H9 (cell line): ENCODE data around the gene EAF2. TPM values are rescaled to one million over a fixed set of nuclear protein-coding genes. Genes with fewer than 3 reads are reported as not detected.

Source experiments
- DNase-seq: peaks from one replicate; pipeline ENCODE4 v3.0.0-alpha.2; 2017
- H2AFZ ChIP-seq: one replicate; pipeline ENCODE4 v1.6.1; 2013; ENCODE audit warnings: mild to moderate bottlenecking, low read length, control low read depth, moderate library complexity
- H2AK5ac ChIP-seq: 2 replicates; pipeline ENCODE4 v1.6.1; 2013; ENCODE audit warnings: low read length, control low read depth, mixed read lengths; ENCODE audit not compliant: insufficient read length
- H2BK120ac ChIP-seq: one replicate; pipeline ENCODE4 v1.6.1; 2013; ENCODE audit warnings: low read depth, mild to moderate bottlenecking, low read length, control low read depth, inconsistent platforms; ENCODE audit not compliant: poor library complexity, severe bottlenecking
- H2BK12ac ChIP-seq: 2 replicates; pipeline ENCODE4 v1.6.1; 2013; ENCODE audit warnings: low read length, control low read depth, mixed read lengths, low read depth; ENCODE audit not compliant: insufficient read length
- H2BK15ac ChIP-seq: 2 replicates; pipeline ENCODE4 v1.6.1; 2013; ENCODE audit warnings: low read depth, low read length, control low read depth
- H2BK20ac ChIP-seq: one replicate; pipeline ENCODE4 v1.6.1; 2013; ENCODE audit warnings: low read depth, mild to moderate bottlenecking, low read length, control low read depth, inconsistent platforms; ENCODE audit not compliant: poor library complexity, severe bottlenecking
- H2BK5ac ChIP-seq: 2 replicates; pipeline ENCODE4 v1.6.1; 2013; ENCODE audit warnings: low read length, control low read depth, mixed read lengths; ENCODE audit not compliant: insufficient read length
- H3K14ac ChIP-seq: 2 replicates; pipeline ENCODE4 v1.6.1; 2013; ENCODE audit warnings: low read length, control low read depth; ENCODE audit not compliant: insufficient read depth
- H3K18ac ChIP-seq: 2 replicates; pipeline ENCODE4 v1.6.1; 2013; ENCODE audit warnings: low read depth, mild to moderate bottlenecking, mixed read lengths, low read length, control low read depth; ENCODE audit not compliant: insufficient read length
- H3K23ac ChIP-seq: 2 replicates; pipeline ENCODE4 v1.6.1; 2013; ENCODE audit warnings: low read length, control low read depth, mixed read lengths, low read depth; ENCODE audit not compliant: insufficient read length
- H3K23me2 ChIP-seq: 2 replicates; pipeline ENCODE4 v1.6.1; 2013; ENCODE audit warnings: low read depth, mild to moderate bottlenecking, mixed read lengths, low read length, control low read depth; ENCODE audit not compliant: insufficient read length, poor library complexity, severe bottlenecking
- H3K27ac ChIP-seq: 2 replicates; pipeline ENCODE4 v1.5.1; 2013; ENCODE audit warnings: low read length, control low read depth, mixed read lengths, low read depth; ENCODE audit not compliant: insufficient read length
- H3K27me3 ChIP-seq: 2 replicates; pipeline ENCODE4 v1.6.1; 2013; ENCODE audit warnings: low read length, control low read depth, inconsistent platforms; ENCODE audit not compliant: insufficient read depth
- H3K4ac ChIP-seq: 2 replicates; pipeline ENCODE4 v1.6.1; 2013; ENCODE audit warnings: low read depth, mild to moderate bottlenecking, control low read depth, inconsistent platforms, low read length, moderate library complexity
- H3K4me1 ChIP-seq: 2 replicates; pipeline ENCODE4 v1.6.1; 2013; ENCODE audit warnings: low read length, control low read depth, inconsistent platforms; ENCODE audit not compliant: insufficient read depth
- H3K4me2 ChIP-seq: 2 replicates; pipeline ENCODE4 v1.6.1; 2013; ENCODE audit warnings: low read length, control low read depth, mixed read lengths; ENCODE audit not compliant: insufficient read length, insufficient read depth
- H3K56ac ChIP-seq: 2 replicates; pipeline ENCODE4 v1.6.1; 2013; ENCODE audit warnings: low read depth, mild to moderate bottlenecking, mixed read lengths, low read length, control low read depth; ENCODE audit not compliant: insufficient read length
- H3K79me1 ChIP-seq: 2 replicates; pipeline ENCODE4 v1.6.1; 2013; ENCODE audit warnings: low read depth, mild to moderate bottlenecking, moderate library complexity, low read length, control low read depth, inconsistent platforms; ENCODE audit not compliant: insufficient read depth, poor library complexity, severe bottlenecking
- H3K79me2 ChIP-seq: 2 replicates; pipeline ENCODE4 v1.6.1; 2013; ENCODE audit warnings: low read length, control low read depth, inconsistent platforms; ENCODE audit not compliant: insufficient read depth
- H3K9ac ChIP-seq: 2 replicates; pipeline ENCODE4 v1.6.1; 2013; ENCODE audit warnings: low read length, control low read depth, mixed read lengths; ENCODE audit not compliant: insufficient read length; ENCODE audit errors: extremely low read depth
- H3K9me3 ChIP-seq: one replicate; pipeline ENCODE4 v1.6.1; 2013; ENCODE audit warnings: low read depth, low read length, inconsistent platforms; ENCODE audit not compliant: control insufficient read depth
- H3T11ph ChIP-seq: one replicate; pipeline ENCODE4 v1.6.1; 2013; ENCODE audit warnings: mild to moderate bottlenecking, low read length, control low read depth, inconsistent platforms
- H4K20me1 ChIP-seq: one replicate; pipeline ENCODE4 v1.6.1; 2013; ENCODE audit not compliant: control insufficient read depth, insufficient read length, insufficient read depth
- H4K5ac ChIP-seq: 2 replicates; pipeline ENCODE4 v1.6.1; 2013; ENCODE audit warnings: low read depth, mild to moderate bottlenecking, mixed read lengths, low read length, control low read depth; ENCODE audit not compliant: insufficient read length
- H4K8ac ChIP-seq: replicated peaks from 2 replicates; pipeline ENCODE4 v1.6.1; 2013; ENCODE audit warnings: low read length, control low read depth, mixed read lengths, low read depth; ENCODE audit not compliant: insufficient read length
- H4K91ac ChIP-seq: 2 replicates; pipeline ENCODE4 v1.6.1; 2013; ENCODE audit warnings: low read depth, mild to moderate bottlenecking, moderate library complexity, mixed read lengths, low read length, control low read depth; ENCODE audit not compliant: insufficient read length
- H3K27ac Mint-ChIP-seq, 3 experiments: 2 replicates in 2 of 3; 3 replicates in 1 of 3; pipeline ENCODE4 v1.8.0; 2020 to 2021; ENCODE audit warnings: mixed read lengths in 3 of 3, mild to moderate bottlenecking in 1 of 3, moderate library complexity in 1 of 3
- H3K27me3 Mint-ChIP-seq: 2 replicates; pipeline ENCODE4 v1.8.0; 2021; ENCODE audit warnings: low read depth, mild to moderate bottlenecking, moderate library complexity, mixed read lengths
- H3K36me3 Mint-ChIP-seq, 3 experiments: 2 replicates in 2 of 3; 3 replicates in 1 of 3; pipeline ENCODE4 v1.8.0; 2020 to 2021; ENCODE audit warnings: low read depth in 3 of 3, mixed read lengths in 3 of 3; ENCODE audit not compliant: insufficient read depth in 1 of 3
- H3K4me1 Mint-ChIP-seq, 2 experiments: 2 replicates each; pipeline ENCODE4 v1.8.0; 2020; ENCODE audit warnings: mixed read lengths in 2 of 2
- H3K4me3 Mint-ChIP-seq, 2 experiments: 2 replicates in 1 of 2; 3 replicates in 1 of 2; pipeline ENCODE4 v1.8.0; 2020 to 2021; ENCODE audit warnings: mild to moderate bottlenecking in 2 of 2, mixed read lengths in 2 of 2, moderate library complexity in 1 of 2
- H3K9me3 Mint-ChIP-seq, 2 experiments: 2 replicates in 1 of 2; 3 replicates in 1 of 2; pipeline ENCODE4 v1.8.0; 2020; ENCODE audit warnings: mild to moderate bottlenecking in 2 of 2, mixed read lengths in 2 of 2, moderate library complexity in 1 of 2
- WGBS: extraction: QIAGEN DNeasy Blood & Tissue Kit; methylation state at CpG from one replicate; pipeline ENCODE4 v1.1.7; 2013; ENCODE audit warnings: missing lambda C conversion rate, low lambda C conversion rate, mixed read lengths; ENCODE audit not compliant: insufficient read length; ENCODE audit errors: extremely low coverage; 5-methylcytosine and 5-hydroxymethylcytosine counted together
- total RNA-seq: library from RNA; stranded (reverse); gene quantifications from 2 replicates; pipeline ENCODE4 v1.2.1, GENCODE V29; 2021
- TF ChIP-seq, protein P1 (sequence below): fragments of 200-600 bp; sonication (generic); conservative IDR thresholded peaks from 3 replicates; pipeline ENCODE4 v1.8.0; 2021; ENCODE audit warnings: antibody characterized with exemption, mild to moderate bottlenecking

Gene EAF2
- total RNA-seq, 1 experiment from 2014 or later, result 4.3 TPM

DNA sequence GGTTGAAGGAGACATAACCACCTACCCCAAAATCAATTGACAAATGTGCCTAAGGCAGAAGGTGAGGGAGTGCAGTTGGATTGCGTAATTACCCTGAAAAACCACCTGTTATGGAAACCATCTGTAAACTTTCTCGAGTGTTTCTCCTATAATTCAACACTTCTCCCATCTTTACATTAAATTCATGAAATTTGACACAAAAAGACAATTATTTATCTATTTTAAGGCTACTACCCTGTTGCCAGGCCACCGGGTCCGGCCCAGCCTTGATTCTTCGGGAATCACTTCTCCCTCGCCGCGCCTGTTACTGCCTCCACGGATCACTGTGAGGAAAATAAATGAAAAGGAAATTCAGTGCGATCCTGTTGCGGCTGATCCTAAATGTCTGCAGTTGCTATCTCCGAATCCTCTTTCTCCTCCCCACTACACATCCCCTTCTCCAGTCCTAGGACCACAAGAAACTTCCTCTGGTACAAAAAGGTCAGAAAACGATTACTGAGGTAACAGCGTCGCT is 795 bp upstream of the EAF2 start:
- Histone ChIP-seq H4K8ac (no peak overlapping the region), H3K23ac (no peak overlapping the region), H3K56ac (no peak overlapping the region), H3K23me2 (peaks cover 6% of the 10 kb centered on the region), H3K4ac (no peak overlapping the region), H3K9me3 (no peaks in the 10 kb centered on the region), H3K18ac (peak overlapping the region; percentile 32), H2BK12ac (no peak overlapping the region), H2BK20ac (no peak overlapping the region), H3K9ac (peak overlapping the region; percentile 92), H3K4me1 (peaks cover 2% of the 10 kb centered on the region; the same call in 1 of the 2 replicates), H2BK15ac (no peak overlapping the region), H3K27me3 (no peaks in the 10 kb centered on the region), H2AK5ac (no peak overlapping the region), H3K79me2 (peaks cover 3% of the 10 kb centered on the region; the same call in 1 of the 2 replicates), H4K5ac (no peak overlapping the region), H2BK120ac (no peak overlapping the region), H4K91ac (no peak overlapping the region), H2BK5ac (no peak overlapping the region), H2AFZ (peak overlapping the region; percentile 42), H3K27ac (no peak overlapping the region), H3K14ac (peak overlapping the region; percentile 67; the same call in 1 of the 2 replicates), H3K79me1 (peaks cover 6% of the 10 kb centered on the region), H3K4me2 (peak overlapping the region; percentile 91), H3T11ph (no peak overlapping the region), H4K20me1 (no peaks in the 10 kb centered on the region)
- peak overlapping the region; percentile 42 to 96 (median 68); a peak in 4 of 7 replicates for H3K27ac Mint-ChIP-seq
- peak overlapping the region; percentile 95 for H3K4me3 Mint-ChIP-seq
- no peaks in the 10 kb centered on the region for H3K9me3 Mint-ChIP-seq
- no peak for DNase-seq
- WGBS, result no CpG with 5 or more reads among the region's 15 CpGs
- peaks cover 14% of the 10 kb centered on the region for H3K27me3 Mint-ChIP-seq
- TF ChIP-seq, protein P1, sequence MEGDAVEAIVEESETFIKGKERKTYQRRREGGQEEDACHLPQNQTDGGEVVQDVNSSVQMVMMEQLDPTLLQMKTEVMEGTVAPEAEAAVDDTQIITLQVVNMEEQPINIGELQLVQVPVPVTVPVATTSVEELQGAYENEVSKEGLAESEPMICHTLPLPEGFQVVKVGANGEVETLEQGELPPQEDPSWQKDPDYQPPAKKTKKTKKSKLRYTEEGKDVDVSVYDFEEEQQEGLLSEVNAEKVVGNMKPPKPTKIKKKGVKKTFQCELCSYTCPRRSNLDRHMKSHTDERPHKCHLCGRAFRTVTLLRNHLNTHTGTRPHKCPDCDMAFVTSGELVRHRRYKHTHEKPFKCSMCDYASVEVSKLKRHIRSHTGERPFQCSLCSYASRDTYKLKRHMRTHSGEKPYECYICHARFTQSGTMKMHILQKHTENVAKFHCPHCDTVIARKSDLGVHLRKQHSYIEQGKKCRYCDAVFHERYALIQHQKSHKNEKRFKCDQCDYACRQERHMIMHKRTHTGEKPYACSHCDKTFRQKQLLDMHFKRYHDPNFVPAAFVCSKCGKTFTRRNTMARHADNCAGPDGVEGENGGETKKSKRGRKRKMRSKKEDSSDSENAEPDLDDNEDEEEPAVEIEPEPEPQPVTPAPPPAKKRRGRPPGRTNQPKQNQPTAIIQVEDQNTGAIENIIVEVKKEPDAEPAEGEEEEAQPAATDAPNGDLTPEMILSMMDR, result no peak
- peaks cover 2 to 23% (median 12%) of the 10 kb centered on the region in 3 experiments; a peak in 6 of 7 replicates for H3K36me3 Mint-ChIP-seq
- H3K4me1 Mint-ChIP-seq, result peaks cover 22 to 23% of the 10 kb centered on the region in 2 experiments
